Ishikawa (cell line): Measurements from ENCODE around the gene ROBO1.

Experiments used
- CEBPB ChIP-seq: IDR thresholded peaks from 2 replicates; pipeline ENCODE4 v1.6.1; 2012
- CREB1 ChIP-seq: IDR thresholded peaks from 2 replicates; pipeline ENCODE4 v1.6.1; 2012; ENCODE audit warnings: low read depth
- EGR1 ChIP-seq: IDR thresholded peaks from 2 replicates; pipeline ENCODE4 v1.6.1; 2012
- EP300 ChIP-seq: IDR thresholded peaks from 2 replicates; pipeline ENCODE4 v1.6.1; 2012; ENCODE audit warnings: borderline replicate concordance
- FOXM1 ChIP-seq: IDR thresholded peaks from 2 replicates; pipeline ENCODE4 v1.6.1; 2012; ENCODE audit warnings: low read depth, borderline replicate concordance
- MAX ChIP-seq: IDR thresholded peaks from 2 replicates; pipeline ENCODE4 v1.6.1; 2012
- NFIC ChIP-seq: IDR thresholded peaks from 2 replicates; pipeline ENCODE4 v1.6.1; 2012
- RAD21 ChIP-seq: IDR thresholded peaks from 2 replicates; pipeline ENCODE4 v1.6.1; 2012; ENCODE audit warnings: low read depth
- REST ChIP-seq: IDR thresholded peaks from 2 replicates; pipeline ENCODE4 v1.6.1; 2012; ENCODE audit warnings: low read depth, mild to moderate bottlenecking
- TAF1 ChIP-seq: IDR thresholded peaks from 2 replicates; pipeline ENCODE4 v1.6.1; 2012; ENCODE audit warnings: low read depth, mild to moderate bottlenecking
- TCF12 ChIP-seq: IDR thresholded peaks from 2 replicates; pipeline ENCODE4 v1.6.1; 2012; ENCODE audit warnings: low read depth
- TEAD4 ChIP-seq: IDR thresholded peaks from 2 replicates; pipeline ENCODE4 v1.6.1; 2012
- USF1 ChIP-seq: IDR thresholded peaks from 2 replicates; pipeline ENCODE4 v1.6.1; 2012
- YY1 ChIP-seq: IDR thresholded peaks from 2 replicates; pipeline ENCODE4 v1.6.1; 2012; ENCODE audit warnings: low read depth
- ZBTB7A ChIP-seq: IDR thresholded peaks from 2 replicates; pipeline ENCODE4 v1.6.1; 2012; ENCODE audit warnings: low read depth

ROBO1 gene

GRCh38 chr3:79028916-79029315 lies 738.9 kb downstream of the ROBO1 start:
- TF ChIP-seq TEAD4 (no peak), MAX (no peak), CEBPB (no peak), TAF1 (no peak), CREB1 (no peak), FOXM1 (no peak), USF1 (no peak)

GRCh38 chr3:79027593-79027992 lies 740.2 kb downstream of the ROBO1 start:
- TF ChIP-seq REST (no peak), NFIC (no peak), USF1 (no peak), TCF12 (no peak), EP300 (no peak), EGR1 (no peak), TEAD4 (no peak), TAF1 (no peak), FOXM1 (no peak)

GRCh38 chr3:79019924-79020173 lies 747.9 kb downstream of the ROBO1 start:
- no peak for TF ChIP-seq TAF1
- TF ChIP-seq USF1, result no peak
- TF ChIP-seq RAD21, result no peak
- TF ChIP-seq MAX, result no peak

GRCh38 chr3:79019137-79019923 lies 748.5 kb downstream of the ROBO1 start:
- TF ChIP-seq FOXM1 (peak; percentile 44; the same call in 1 of the 2 replicates), USF1 (peak; percentile 24; the same call in 1 of the 2 replicates), CEBPB (no peak; the same call in 1 of the 2 replicates), TCF12 (no peak), TAF1 (peak; percentile 87), CREB1 (no peak), EGR1 (no peak), NFIC (0 out of 2 replicates have a peak, but pooled peaks have one; percentile 9), EP300 (0 out of 2 replicates have a peak, but pooled peaks have one; percentile 9), ZBTB7A (no peak), MAX (peak; percentile 87), RAD21 (no peak), REST (no peak), YY1 (no peak), TEAD4 (no peak)

GRCh38 chr3:79018671-79019136 lies 749.1 kb downstream of the ROBO1 start:
- no peak; the same call in 1 of the 2 replicates for TF ChIP-seq EP300
- TF ChIP-seq RAD21, result peak; percentile 16; the same call in 1 of the 2 replicates
- TF ChIP-seq TEAD4, result 0 out of 2 replicates have a peak, but pooled peaks have one; percentile 14
- TF ChIP-seq EGR1, result 0 out of 2 replicates have a peak, but pooled peaks have one; percentile 17
- peak; percentile 55 for TF ChIP-seq MAX
